ENCODE data around the gene PSD2.

Gene PSD2

DNA sequence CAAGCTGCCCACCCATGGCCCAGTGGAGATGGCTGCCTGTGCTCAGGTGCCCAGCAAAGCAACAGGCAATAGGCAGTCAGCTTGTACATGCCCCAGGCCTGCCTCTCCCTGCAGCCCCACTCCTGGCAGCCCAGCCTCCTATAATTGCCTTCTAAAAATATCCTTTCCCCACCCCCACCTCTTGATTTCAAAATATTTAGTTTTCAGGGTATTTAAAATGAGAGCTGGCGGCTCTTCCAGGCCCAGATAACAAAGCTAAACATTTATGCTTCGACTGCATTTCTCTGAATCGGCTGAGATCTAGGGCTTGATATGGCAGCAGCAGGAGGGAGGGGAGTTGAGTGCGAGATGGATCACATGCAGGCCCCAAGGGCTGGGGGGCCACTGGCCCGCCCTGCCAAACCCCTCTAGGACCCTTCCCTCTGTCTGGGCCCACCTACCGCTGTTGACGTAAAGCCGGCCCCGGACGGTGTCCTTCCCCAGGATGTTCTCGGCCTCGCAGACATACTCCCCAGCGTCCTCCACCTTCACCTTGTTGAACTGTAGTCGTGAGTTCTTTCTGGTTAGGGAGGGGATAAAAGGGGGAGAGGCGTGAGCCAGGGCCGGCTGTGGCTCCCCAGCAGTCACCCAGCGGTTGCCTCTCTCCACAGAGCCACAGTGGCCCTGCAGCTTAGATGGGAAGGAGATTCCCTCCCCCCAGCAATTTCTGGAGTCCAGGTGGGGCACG lies 85.0 kb downstream of the PSD2 start:
- Histone ChIP-seq H3K4me3 (ENCODE audit: low read depth, low read length) (no peak overlapping the region), H3K36me3 (replicated peaks) (no peaks in the 10 kb centered on the region), H3K27ac (no peak overlapping the region), H3K27me3 (replicated peaks) (peaks cover 9% of the 10 kb centered on the region)
- TF ChIP-seq, protein P1, sequence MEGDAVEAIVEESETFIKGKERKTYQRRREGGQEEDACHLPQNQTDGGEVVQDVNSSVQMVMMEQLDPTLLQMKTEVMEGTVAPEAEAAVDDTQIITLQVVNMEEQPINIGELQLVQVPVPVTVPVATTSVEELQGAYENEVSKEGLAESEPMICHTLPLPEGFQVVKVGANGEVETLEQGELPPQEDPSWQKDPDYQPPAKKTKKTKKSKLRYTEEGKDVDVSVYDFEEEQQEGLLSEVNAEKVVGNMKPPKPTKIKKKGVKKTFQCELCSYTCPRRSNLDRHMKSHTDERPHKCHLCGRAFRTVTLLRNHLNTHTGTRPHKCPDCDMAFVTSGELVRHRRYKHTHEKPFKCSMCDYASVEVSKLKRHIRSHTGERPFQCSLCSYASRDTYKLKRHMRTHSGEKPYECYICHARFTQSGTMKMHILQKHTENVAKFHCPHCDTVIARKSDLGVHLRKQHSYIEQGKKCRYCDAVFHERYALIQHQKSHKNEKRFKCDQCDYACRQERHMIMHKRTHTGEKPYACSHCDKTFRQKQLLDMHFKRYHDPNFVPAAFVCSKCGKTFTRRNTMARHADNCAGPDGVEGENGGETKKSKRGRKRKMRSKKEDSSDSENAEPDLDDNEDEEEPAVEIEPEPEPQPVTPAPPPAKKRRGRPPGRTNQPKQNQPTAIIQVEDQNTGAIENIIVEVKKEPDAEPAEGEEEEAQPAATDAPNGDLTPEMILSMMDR (IDR thresholded peaks at IDR 0.05; ENCODE audit: low read depth, low read length, missing control alignments): no peak
- in situ Hi-C loops (cut with HindIII; ENCODE audit: low pct_ligation_motif_present, low sequenced_read_pairs): no loop called here
- DNase-seq: no peak

DNA sequence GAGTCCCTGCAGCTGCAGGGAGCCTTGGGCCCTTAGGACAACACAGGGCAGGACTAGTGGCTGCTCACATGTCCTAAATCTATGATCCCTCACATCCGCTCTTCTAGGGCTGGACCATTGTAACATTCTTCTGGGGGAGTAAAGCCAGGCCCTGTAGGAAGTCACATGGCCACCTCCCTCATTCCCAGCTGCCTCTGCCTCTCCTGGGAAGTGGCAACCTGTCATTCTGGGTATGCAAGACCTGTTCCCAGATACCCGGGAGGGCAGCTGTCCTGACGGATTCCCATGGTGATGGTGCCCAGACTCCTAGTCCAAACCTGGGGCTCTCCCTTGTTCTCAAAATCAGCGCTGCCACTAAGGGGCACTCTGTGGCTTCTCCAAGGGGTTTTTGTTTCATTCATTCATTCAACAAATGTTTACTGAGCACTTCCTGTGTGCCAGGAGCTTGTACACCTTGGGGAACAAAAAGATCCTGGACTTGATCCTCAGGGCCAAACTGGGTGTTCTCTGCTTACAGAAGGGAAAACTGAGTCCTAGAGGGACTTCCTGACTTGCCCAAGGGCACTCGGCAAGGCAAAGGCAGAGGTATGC lies 85.6 kb downstream of the PSD2 start:
- TF ChIP-seq, protein P1 (IDR thresholded peaks at IDR 0.05; ENCODE audit: low read depth, low read length, missing control alignments): no peak
- in situ Hi-C loops (cut with HindIII; ENCODE audit: low pct_ligation_motif_present, low sequenced_read_pairs): no loop called here
- Histone ChIP-seq H3K27me3 (replicated peaks) (peaks cover 9% of the 10 kb centered on the region), H3K36me3 (replicated peaks) (no peaks in the 10 kb centered on the region), H3K4me3 (ENCODE audit: low read depth, low read length) (no peak overlapping the region), H3K27ac (no peak overlapping the region)
- DNase-seq: no peak

DNA sequence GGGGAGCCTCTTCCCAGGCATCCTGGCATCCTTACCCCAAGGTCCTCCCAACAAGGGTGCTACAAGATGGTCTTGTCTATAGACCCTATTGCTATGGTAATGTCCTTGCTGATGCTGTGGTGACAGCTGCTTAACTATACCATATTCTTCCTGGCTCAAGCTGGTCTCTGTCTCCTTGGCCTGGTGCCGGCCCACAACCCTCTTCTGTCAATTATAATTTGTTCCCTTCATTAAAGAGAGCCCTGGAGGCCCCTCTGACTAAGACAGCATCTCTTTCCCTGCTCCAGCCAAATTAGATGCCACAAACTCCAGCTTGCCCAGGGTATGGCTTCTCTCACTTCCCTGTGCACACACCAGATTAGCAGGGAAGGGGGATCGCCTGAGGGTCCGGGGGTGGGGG lies 86.7 kb downstream of the PSD2 start:
- Histone ChIP-seq H3K4me3 (ENCODE audit: low read depth, low read length) (no peak overlapping the region), H3K27me3 (replicated peaks) (peaks cover 9% of the 10 kb centered on the region), H3K27ac (no peak overlapping the region), H3K36me3 (replicated peaks) (no peaks in the 10 kb centered on the region)
- TF ChIP-seq, protein P1 (IDR thresholded peaks at IDR 0.05; ENCODE audit: low read depth, low read length, missing control alignments): no peak
- no peak for DNase-seq
- in situ Hi-C loops (cut with HindIII; ENCODE audit: low pct_ligation_motif_present, low sequenced_read_pairs): no loop called here

DNA sequence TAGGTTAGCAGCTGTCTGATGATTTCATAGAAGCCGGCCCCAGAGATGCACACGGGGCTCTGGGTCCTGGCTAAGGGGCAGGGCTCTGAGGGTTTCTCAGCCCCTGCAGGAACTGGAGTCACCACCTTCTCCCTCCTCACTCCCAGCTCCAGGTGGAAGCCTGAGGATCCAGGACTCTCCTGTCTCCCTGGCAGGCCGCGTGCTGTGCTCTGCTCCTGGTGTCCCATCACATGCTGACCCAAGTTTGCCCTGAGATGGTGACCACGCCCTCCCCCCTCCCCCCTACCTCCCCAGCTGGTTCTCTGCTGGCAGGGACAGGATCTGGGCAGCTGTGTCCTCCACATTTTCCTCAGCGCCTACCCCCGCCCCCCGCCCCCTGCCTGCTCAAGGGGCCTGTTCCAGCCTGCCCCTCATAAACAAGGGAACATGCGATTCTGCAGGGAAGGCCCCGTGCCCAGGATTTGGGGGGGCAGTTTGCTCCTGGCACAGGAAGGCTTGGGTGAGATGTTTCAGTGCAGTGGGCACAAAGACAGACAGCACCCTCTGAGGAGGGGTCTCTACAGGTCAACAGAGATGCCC lies 87.4 kb downstream of the PSD2 start:
- no peak for DNase-seq
- H3K27me3 ChIP-seq (replicated peaks): peaks cover 9% of the 10 kb centered on the region
- no peak overlapping the region for H3K27ac ChIP-seq
- in situ Hi-C loops (cut with HindIII; ENCODE audit: low pct_ligation_motif_present, low sequenced_read_pairs): no loop called here
- TF ChIP-seq, protein P1 (IDR thresholded peaks at IDR 0.05; ENCODE audit: low read depth, low read length, missing control alignments): no peak
- H3K4me3 ChIP-seq (ENCODE audit: low read depth, low read length): no peak overlapping the region
- H3K36me3 ChIP-seq (replicated peaks): no peaks in the 10 kb centered on the region

DNA sequence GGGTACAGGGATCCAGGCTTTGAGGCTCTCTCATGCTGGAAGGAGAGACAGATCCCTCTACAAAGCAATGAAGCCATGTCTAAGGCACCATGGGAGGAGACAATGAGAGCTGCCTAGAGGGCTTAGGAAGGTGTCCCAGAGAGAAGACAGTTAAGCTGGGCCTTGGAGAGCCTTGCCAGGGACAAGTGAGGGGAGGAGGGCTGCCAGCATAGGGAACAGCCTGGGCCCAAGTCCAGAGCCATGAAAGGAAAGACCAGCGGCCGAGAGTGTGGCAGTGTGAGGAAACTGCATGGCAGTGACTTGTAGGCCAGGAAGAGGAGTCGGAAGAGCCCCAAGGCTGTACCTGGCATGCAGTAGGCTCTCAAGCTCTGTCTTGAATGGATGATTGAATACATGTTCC lies 88.5 kb downstream of the PSD2 start:
- H3K27ac ChIP-seq: no peak overlapping the region
- no peak for DNase-seq
- H3K36me3 ChIP-seq (replicated peaks): no peaks in the 10 kb centered on the region
- peaks cover 9% of the 10 kb centered on the region for H3K27me3 ChIP-seq (replicated peaks)
- in situ Hi-C loops (cut with HindIII; ENCODE audit: low pct_ligation_motif_present, low sequenced_read_pairs): no loop called here
- TF ChIP-seq, protein P1 (IDR thresholded peaks at IDR 0.05; ENCODE audit: low read depth, low read length, missing control alignments): no peak
- H3K4me3 ChIP-seq (ENCODE audit: low read depth, low read length): no peak overlapping the region

Data from brain microvascular endothelial cell (primary cell).